ENCODE measurements around the gene MEX3B.

Gene MEX3B

GRCh38 chr15:82046666-82047452 lies 1.0 kb upstream of the MEX3B start:
- no peaks in the 10 kb centered on the region for H3K9me3 ChIP-seq (ENCODE audit: low read length)
- H3K27ac ChIP-seq (ENCODE audit: low read depth, low read length): peak overlapping the region; percentile 98
- H3K9ac ChIP-seq (ENCODE audit: low read length): peak overlapping the region; percentile 31
- H3K4me1 ChIP-seq (ENCODE audit: insufficient read depth, low read length): peaks cover 10% of the 10 kb centered on the region
- H3K27me3 ChIP-seq (ENCODE audit: control insufficient read depth in 1 of 2, insufficient read depth in 2 of 2, low read length in 2 of 2): no peaks in the 10 kb centered on the region
- no peaks in the 10 kb centered on the region for H3K36me3 ChIP-seq (ENCODE audit: insufficient read depth, low read length)
- peak overlapping the region; percentile 78 to 79 for H3K4me3 ChIP-seq (ENCODE audit: low read depth in 1 of 2, low read length in 2 of 2)

GRCh38 chr15:82045179-82045891 lies 483 bp downstream of the MEX3B start:
- H3K36me3 ChIP-seq (ENCODE audit: insufficient read depth, low read length): no peaks in the 10 kb centered on the region
- H3K9ac ChIP-seq (ENCODE audit: low read length): peak overlapping the region; percentile 27
- peak overlapping the region; percentile 67 to 80 for H3K4me3 ChIP-seq (ENCODE audit: low read depth in 1 of 2, low read length in 2 of 2)
- H3K27me3 ChIP-seq (ENCODE audit: control insufficient read depth in 1 of 2, insufficient read depth in 2 of 2, low read length in 2 of 2): no peaks in the 10 kb centered on the region
- peaks cover 17% of the 10 kb centered on the region for H3K4me1 ChIP-seq (ENCODE audit: insufficient read depth, low read length)
- H3K9me3 ChIP-seq (ENCODE audit: low read length): no peaks in the 10 kb centered on the region
- H3K27ac ChIP-seq (ENCODE audit: low read depth, low read length): peak overlapping the region; percentile 94

- Histone ChIP-seq H3K27ac (ENCODE audit: low read depth, low read length) (peak overlapping the region; percentile 94), H3K4me3 (ENCODE audit: low read depth in 1 of 2, low read length in 2 of 2) (peak overlapping the region; percentile 67 to 80), H3K4me1 (ENCODE audit: insufficient read depth, low read length) (peaks cover 19% of the 10 kb centered on the region), H3K9me3 (ENCODE audit: low read length) (no peaks in the 10 kb centered on the region), H3K27me3 (ENCODE audit: control insufficient read depth in 1 of 2, insufficient read depth in 2 of 2, low read length in 2 of 2) (no peaks in the 10 kb centered on the region), H3K9ac (ENCODE audit: low read length) (peak overlapping the region; percentile 27), H3K36me3 (ENCODE audit: insufficient read depth, low read length) (no peaks in the 10 kb centered on the region)
Observed at GRCh38 chr15:82044373-82045178, 1.2 kb downstream of the MEX3B start.

GRCh38 chr15:82043796-82044372 lies 1.9 kb downstream of the MEX3B start:
- no peaks in the 10 kb centered on the region for H3K9me3 ChIP-seq (ENCODE audit: low read length)
- H3K27me3 ChIP-seq (ENCODE audit: control insufficient read depth in 1 of 2, insufficient read depth in 2 of 2, low read length in 2 of 2): no peaks in the 10 kb centered on the region
- H3K4me1 ChIP-seq (ENCODE audit: insufficient read depth, low read length): peaks cover 19% of the 10 kb centered on the region
- H3K4me3 ChIP-seq (ENCODE audit: low read depth in 1 of 2, low read length in 2 of 2): peak overlapping the region; percentile 67 to 80
- H3K9ac ChIP-seq (ENCODE audit: low read length): no peak overlapping the region
- no peaks in the 10 kb centered on the region for H3K36me3 ChIP-seq (ENCODE audit: insufficient read depth, low read length)
- H3K27ac ChIP-seq (ENCODE audit: low read depth, low read length): peak overlapping the region; percentile 94

GRCh38 chr15:82043130-82043673 lies 2.6 kb downstream of the MEX3B start:
- peaks cover 19% of the 10 kb centered on the region for H3K4me1 ChIP-seq (ENCODE audit: insufficient read depth, low read length)
- peak overlapping the region; percentile 94 for H3K27ac ChIP-seq (ENCODE audit: low read depth, low read length)
- no peaks in the 10 kb centered on the region for H3K27me3 ChIP-seq (ENCODE audit: control insufficient read depth in 1 of 2, insufficient read depth in 2 of 2, low read length in 2 of 2)
- H3K9me3 ChIP-seq (ENCODE audit: low read length): no peaks in the 10 kb centered on the region
- H3K4me3 ChIP-seq (ENCODE audit: low read depth in 1 of 2, low read length in 2 of 2): peak overlapping the region; percentile 67 to 80
- no peaks in the 10 kb centered on the region for H3K36me3 ChIP-seq (ENCODE audit: insufficient read depth, low read length)
- no peak overlapping the region for H3K9ac ChIP-seq (ENCODE audit: low read length)

- peaks cover 19% of the 10 kb centered on the region for H3K4me1 ChIP-seq (ENCODE audit: insufficient read depth, low read length)
- no peaks in the 10 kb centered on the region for H3K36me3 ChIP-seq (ENCODE audit: insufficient read depth, low read length)
- no peak overlapping the region for H3K9ac ChIP-seq (ENCODE audit: low read length)
- H3K27me3 ChIP-seq (ENCODE audit: control insufficient read depth in 1 of 2, insufficient read depth in 2 of 2, low read length in 2 of 2): no peaks in the 10 kb centered on the region
- H3K27ac ChIP-seq (ENCODE audit: low read depth, low read length): no peak overlapping the region
- no peaks in the 10 kb centered on the region for H3K9me3 ChIP-seq (ENCODE audit: low read length)
- peak overlapping the region in 1 of 2 donors; percentile 1 for H3K4me3 ChIP-seq (ENCODE audit: low read depth in 1 of 2, low read length in 2 of 2)
Observed at GRCh38 chr15:82040862-82041261, 5.0 kb downstream of the MEX3B start.

- no peak overlapping the region for H3K9ac ChIP-seq (ENCODE audit: low read length)
- no peak overlapping the region for H3K27ac ChIP-seq (ENCODE audit: low read depth, low read length)
- peak overlapping the region in 1 of 2 donors; percentile 1 for H3K4me3 ChIP-seq (ENCODE audit: low read depth in 1 of 2, low read length in 2 of 2)
- no peaks in the 10 kb centered on the region for H3K36me3 ChIP-seq (ENCODE audit: insufficient read depth, low read length)
- peaks cover 19% of the 10 kb centered on the region for H3K4me1 ChIP-seq (ENCODE audit: insufficient read depth, low read length)
- H3K9me3 ChIP-seq (ENCODE audit: low read length): no peaks in the 10 kb centered on the region
- H3K27me3 ChIP-seq (ENCODE audit: control insufficient read depth in 1 of 2, insufficient read depth in 2 of 2, low read length in 2 of 2): no peaks in the 10 kb centered on the region
Observed at GRCh38 chr15:82040390-82040789, 5.4 kb downstream of the MEX3B start.

GRCh38 chr15:82039871-82040270 lies 5.9 kb downstream of the MEX3B start:
- no peak overlapping the region for H3K9ac ChIP-seq (ENCODE audit: low read length)
- H3K9me3 ChIP-seq (ENCODE audit: low read length): no peaks in the 10 kb centered on the region
- H3K27me3 ChIP-seq (ENCODE audit: control insufficient read depth in 1 of 2, insufficient read depth in 2 of 2, low read length in 2 of 2): no peaks in the 10 kb centered on the region
- H3K27ac ChIP-seq (ENCODE audit: low read depth, low read length): no peak overlapping the region
- no peak overlapping the region for H3K4me3 ChIP-seq (ENCODE audit: low read depth in 1 of 2, low read length in 2 of 2)
- H3K4me1 ChIP-seq (ENCODE audit: insufficient read depth, low read length): peaks cover 19% of the 10 kb centered on the region
- no peaks in the 10 kb centered on the region for H3K36me3 ChIP-seq (ENCODE audit: insufficient read depth, low read length)

- Histone ChIP-seq H3K4me1 (ENCODE audit: insufficient read depth, low read length) (peaks cover 10% of the 10 kb centered on the region), H3K9ac (ENCODE audit: low read length) (no peak overlapping the region), H3K36me3 (ENCODE audit: insufficient read depth, low read length) (no peaks in the 10 kb centered on the region), H3K27ac (ENCODE audit: low read depth, low read length) (no peak overlapping the region), H3K4me3 (ENCODE audit: low read depth in 1 of 2, low read length in 2 of 2) (no peak overlapping the region), H3K9me3 (ENCODE audit: low read length) (no peaks in the 10 kb centered on the region), H3K27me3 (ENCODE audit: control insufficient read depth in 1 of 2, insufficient read depth in 2 of 2, low read length in 2 of 2) (no peaks in the 10 kb centered on the region)
Observed at GRCh38 chr15:82036461-82036860, 9.4 kb downstream of the MEX3B start.

GRCh38 chr15:82031871-82032270 lies 13.9 kb downstream of the MEX3B start:
- Histone ChIP-seq H3K9ac (ENCODE audit: low read length) (no peak overlapping the region), H3K4me1 (ENCODE audit: insufficient read depth, low read length) (no peaks in the 10 kb centered on the region), H3K36me3 (ENCODE audit: insufficient read depth, low read length) (no peaks in the 10 kb centered on the region), H3K27ac (ENCODE audit: low read depth, low read length) (no peak overlapping the region), H3K4me3 (ENCODE audit: low read depth in 1 of 2, low read length in 2 of 2) (no peak overlapping the region), H3K27me3 (ENCODE audit: control insufficient read depth in 1 of 2, insufficient read depth in 2 of 2, low read length in 2 of 2) (no peaks in the 10 kb centered on the region), H3K9me3 (ENCODE audit: low read length) (no peaks in the 10 kb centered on the region)

- no peak overlapping the region for H3K4me3 ChIP-seq (ENCODE audit: low read depth in 1 of 2, low read length in 2 of 2)
- no peaks in the 10 kb centered on the region for H3K9me3 ChIP-seq (ENCODE audit: low read length)
- no peak overlapping the region for H3K27ac ChIP-seq (ENCODE audit: low read depth, low read length)
- H3K36me3 ChIP-seq (ENCODE audit: insufficient read depth, low read length): no peaks in the 10 kb centered on the region
- no peak overlapping the region for H3K9ac ChIP-seq (ENCODE audit: low read length)
- H3K27me3 ChIP-seq (ENCODE audit: control insufficient read depth in 1 of 2, insufficient read depth in 2 of 2, low read length in 2 of 2): no peaks in the 10 kb centered on the region
- no peaks in the 10 kb centered on the region for H3K4me1 ChIP-seq (ENCODE audit: insufficient read depth, low read length)
Observed at GRCh38 chr15:82030176-82030575, 15.6 kb downstream of the MEX3B start.
